SK-N-SH treated with all-trans-retinoic acid at 6 μM for 48 hours (cell line): Measurements from ENCODE around the gene AQP10.

Source experiments
- BACH2 ChIP-seq: fragments of 250-450 bp; sonication (Bioruptor Pico); IDR thresholded peaks from 2 replicates; pipeline ENCODE4 v1.9.0; 2021; ENCODE audit warnings: mild to moderate bottlenecking, borderline replicate concordance
- CREB5 ChIP-seq: fragments of 250-450 bp; sonication (Bioruptor Pico); IDR thresholded peaks from 2 replicates; pipeline ENCODE4 v1.5.1; 2020; ENCODE audit warnings: low read depth, mild to moderate bottlenecking, moderate library complexity
- ISL1 ChIP-seq: fragments of 250-450 bp; sonication (Bioruptor Pico); IDR thresholded peaks from 2 replicates; pipeline ENCODE4 v2.1.2; 2022; ENCODE audit warnings: mild to moderate bottlenecking, moderate library complexity
- OSR1 ChIP-seq: fragments of 250-450 bp; sonication (Bioruptor Pico); IDR thresholded peaks from 2 replicates; pipeline ENCODE4 v1.8.0; 2022; ENCODE audit warnings: moderate library complexity, mild to moderate bottlenecking, inconsistent platforms
- PPARA ChIP-seq: fragments of 250-450 bp; sonication (Bioruptor Pico); IDR thresholded peaks from 2 replicates; pipeline ENCODE4 v1.5.0; 2020; ENCODE audit warnings: mild to moderate bottlenecking, borderline replicate concordance
- RARB ChIP-seq: fragments of 250-450 bp; sonication (Bioruptor Pico); IDR thresholded peaks from 2 replicates; pipeline ENCODE4 v1.8.0; 2021; ENCODE audit warnings: mild to moderate bottlenecking, moderate library complexity
- TCF4 ChIP-seq: fragments of 250-450 bp; sonication (Bioruptor Pico); IDR thresholded peaks from 2 replicates; pipeline ENCODE4 v1.8.0; 2021; ENCODE audit warnings: mild to moderate bottlenecking, moderate library complexity, borderline replicate concordance
- TOX ChIP-seq: fragments of 250-450 bp; sonication (Bioruptor Pico); IDR thresholded peaks from 2 replicates; pipeline ENCODE4 v1.8.0; 2021; ENCODE audit warnings: mild to moderate bottlenecking, moderate library complexity, borderline replicate concordance
- ZFP30 ChIP-seq: fragments of 450-650 bp; formaldehyde crosslinking; IDR thresholded peaks from 2 replicates; pipeline ENCODE4 v1.5.0; 2022; ENCODE audit warnings: mild to moderate bottlenecking, moderate library complexity
- TF ChIP-seq, protein P1 (sequence below): fragments of 250-450 bp; sonication (Bioruptor Pico); IDR thresholded peaks from 2 replicates; pipeline ENCODE4 v1.5.0; 2020; ENCODE audit warnings: mild to moderate bottlenecking, moderate library complexity
- TF ChIP-seq, protein P2 (sequence below): fragments of 250-450 bp; sonication (Bioruptor Pico); IDR thresholded peaks from 2 replicates; pipeline ENCODE4 v1.8.0; 2020; ENCODE audit warnings: mild to moderate bottlenecking, moderate library complexity, borderline replicate concordance

GRCh38 chr1:154324241-154324640 lies 3.3 kb downstream of the AQP10 start:
- TF ChIP-seq ZFP30 (CRISPR knock-in tag) (no peak), RARB (CRISPR knock-in tag) (no peak), TCF4 (CRISPR knock-in tag) (no peak), PPARA (CRISPR knock-in tag) (no peak), TOX (CRISPR knock-in tag) (no peak), CREB5 (CRISPR knock-in tag) (no peak), ISL1 (CRISPR knock-in tag) (no peak), OSR1 (CRISPR knock-in tag) (no peak), BACH2 (no peak)
- TF ChIP-seq, protein P1, sequence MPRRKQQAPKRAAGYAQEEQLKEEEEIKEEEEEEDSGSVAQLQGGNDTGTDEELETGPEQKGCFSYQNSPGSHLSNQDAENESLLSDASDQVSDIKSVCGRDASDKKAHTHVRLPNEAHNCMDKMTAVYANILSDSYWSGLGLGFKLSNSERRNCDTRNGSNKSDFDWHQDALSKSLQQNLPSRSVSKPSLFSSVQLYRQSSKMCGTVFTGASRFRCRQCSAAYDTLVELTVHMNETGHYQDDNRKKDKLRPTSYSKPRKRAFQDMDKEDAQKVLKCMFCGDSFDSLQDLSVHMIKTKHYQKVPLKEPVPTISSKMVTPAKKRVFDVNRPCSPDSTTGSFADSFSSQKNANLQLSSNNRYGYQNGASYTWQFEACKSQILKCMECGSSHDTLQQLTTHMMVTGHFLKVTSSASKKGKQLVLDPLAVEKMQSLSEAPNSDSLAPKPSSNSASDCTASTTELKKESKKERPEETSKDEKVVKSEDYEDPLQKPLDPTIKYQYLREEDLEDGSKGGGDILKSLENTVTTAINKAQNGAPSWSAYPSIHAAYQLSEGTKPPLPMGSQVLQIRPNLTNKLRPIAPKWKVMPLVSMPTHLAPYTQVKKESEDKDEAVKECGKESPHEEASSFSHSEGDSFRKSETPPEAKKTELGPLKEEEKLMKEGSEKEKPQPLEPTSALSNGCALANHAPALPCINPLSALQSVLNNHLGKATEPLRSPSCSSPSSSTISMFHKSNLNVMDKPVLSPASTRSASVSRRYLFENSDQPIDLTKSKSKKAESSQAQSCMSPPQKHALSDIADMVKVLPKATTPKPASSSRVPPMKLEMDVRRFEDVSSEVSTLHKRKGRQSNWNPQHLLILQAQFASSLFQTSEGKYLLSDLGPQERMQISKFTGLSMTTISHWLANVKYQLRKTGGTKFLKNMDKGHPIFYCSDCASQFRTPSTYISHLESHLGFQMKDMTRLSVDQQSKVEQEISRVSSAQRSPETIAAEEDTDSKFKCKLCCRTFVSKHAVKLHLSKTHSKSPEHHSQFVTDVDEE (CRISPR knock-in tag): no peak
- TF ChIP-seq, protein P2, sequence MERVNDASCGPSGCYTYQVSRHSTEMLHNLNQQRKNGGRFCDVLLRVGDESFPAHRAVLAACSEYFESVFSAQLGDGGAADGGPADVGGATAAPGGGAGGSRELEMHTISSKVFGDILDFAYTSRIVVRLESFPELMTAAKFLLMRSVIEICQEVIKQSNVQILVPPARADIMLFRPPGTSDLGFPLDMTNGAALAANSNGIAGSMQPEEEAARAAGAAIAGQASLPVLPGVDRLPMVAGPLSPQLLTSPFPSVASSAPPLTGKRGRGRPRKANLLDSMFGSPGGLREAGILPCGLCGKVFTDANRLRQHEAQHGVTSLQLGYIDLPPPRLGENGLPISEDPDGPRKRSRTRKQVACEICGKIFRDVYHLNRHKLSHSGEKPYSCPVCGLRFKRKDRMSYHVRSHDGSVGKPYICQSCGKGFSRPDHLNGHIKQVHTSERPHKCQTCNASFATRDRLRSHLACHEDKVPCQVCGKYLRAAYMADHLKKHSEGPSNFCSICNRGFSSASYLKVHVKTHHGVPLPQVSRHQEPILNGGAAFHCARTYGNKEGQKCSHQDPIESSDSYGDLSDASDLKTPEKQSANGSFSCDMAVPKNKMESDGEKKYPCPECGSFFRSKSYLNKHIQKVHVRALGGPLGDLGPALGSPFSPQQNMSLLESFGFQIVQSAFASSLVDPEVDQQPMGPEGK (CRISPR knock-in tag): no peak
